Stomach (tissue), 9 donors: ENCODE results near the gene SH3RF3. TPM values are rescaled to one million over a fixed set of nuclear protein-coding genes. Genes with fewer than 3 reads are reported as not detected.

Source experiments
- DNase-seq, 2 donors: peaks; one replicate each; pipeline versions ENCODE4 v3.0.0 to v3.0.0-alpha.2; 2013 to 2019
- H3K27ac ChIP-seq, 5 donors: fragments of 200-600 bp in 4 of 5; sonication (generic) in 4 of 5; one replicate each; pipeline ENCODE4 v1.5.1; 2013 to 2019; ENCODE audit warnings: mild to moderate bottlenecking in 1 of 5, moderate library complexity in 1 of 5
- H3K27me3 ChIP-seq, 3 donors: fragments of 200-600 bp; sonication (generic); one replicate each; pipeline ENCODE4 v1.5.1; 2017 to 2019; ENCODE audit warnings: mixed run types in 1 of 3
- H3K36me3 ChIP-seq, 4 donors: fragments of 200-600 bp; sonication (generic); 1 replicate in 3 of 4; 2 replicates in 1 of 4; pipeline ENCODE4 v1.5.1; 2016 to 2019
- H3K4me1 ChIP-seq, 4 donors: fragments of 200-600 bp; sonication (generic); one replicate each; pipeline ENCODE4 v1.5.1; 2016 to 2019
- H3K4me3 ChIP-seq, 4 donors: fragments of 200-600 bp; sonication (generic) in 3 of 4; one replicate each; pipeline ENCODE4 v1.5.1; 2016 to 2019; ENCODE audit warnings: mild to moderate bottlenecking in 1 of 4
- H3K9me3 ChIP-seq, 4 donors: fragments of 200-600 bp; sonication (generic); one replicate each; pipeline ENCODE4 v1.5.1; 2016 to 2019
- CTCF ChIP-seq, 7 experiments: fragments of 450-650 bp in 4 of 7; fragments of 200-600 bp in 3 of 7; sonication (generic) in 3 of 7; IDR thresholded peaks; one replicate each; pipeline ENCODE4 v1.5.1; 2016 to 2019; ENCODE audit warnings: antibody characterized with exemption in 7 of 7, control low read depth in 2 of 7, mild to moderate bottlenecking in 1 of 7
- EP300 ChIP-seq: sonication (generic); formaldehyde crosslinking; IDR thresholded peaks from one replicate; pipeline ENCODE4 v1.6.1; 2017; ENCODE audit warnings: antibody characterized with exemption
- POLR2A ChIP-seq, 4 donors: fragments of 450-650 bp; IDR thresholded peaks; one replicate each; pipeline ENCODE4 v1.6.1; 2016; ENCODE audit warnings: antibody characterized with exemption in 4 of 4, control low read depth in 2 of 4, mild to moderate bottlenecking in 1 of 4, moderate library complexity in 1 of 4
- POLR2AphosphoS5 ChIP-seq, 3 donors: sonication (generic); formaldehyde crosslinking; IDR thresholded peaks; one replicate each; pipeline ENCODE4 v1.6.1; 2016; ENCODE audit warnings: antibody characterized with exemption in 3 of 3
- WGBS, 5 donors: extraction: QIAGEN DNeasy Blood & Tissue Kit in 3 of 5; methylation state at CpG; one replicate each; pipeline versions ENCODE4 v1.1.5 to v1.1.7; 2013 to 2018; 5-methylcytosine and 5-hydroxymethylcytosine counted together
- intact Hi-C: fragments of 100-400 bp; cut with DNase I; formaldehyde crosslinking; loops from one replicate; pipeline ENCODE4 v1.15.1; 2023; ENCODE audit warnings: low total_unique reads
- polyA plus RNA-seq, 3 donors: library from polyadenylated mRNA; stranded (reverse); fragments of 200-250 nt; gene quantifications; one replicate each; pipeline ENCODE4 v1.2.3, GENCODE V29; 2013
- total RNA-seq, 5 donors: library from RNA; depleted of rRNA; stranded (reverse); fragments of >200 nt; gene quantifications; one replicate each; pipeline versions ENCODE4 v1.1.0 to v1.2.3, GENCODE V29; 2014 to 2016
- donor health status: healthy with polysubstance abuse.
- donor health status: Bipolar disorder and iron deficiency.
- donor health status: healthy.

SH3RF3 gene
- total and polyA plus RNA-seq, 8 donors: 0.87 to 11.1 (median 4.4) TPM

- H3K27me3 ChIP-seq: no peaks in the 10 kb centered on the region
- intact Hi-C loops: no loop called here
- H3K4me1 ChIP-seq: peaks cover 0 to 25% (median 6%) of the 10 kb centered on the region in 4 donors
- TF ChIP-seq CTCF (IDR thresholded peaks at IDR 0.05) (no peak), POLR2A (IDR thresholded peaks at IDR 0.05) (no peak), POLR2AphosphoS5 (IDR thresholded peaks at IDR 0.05) (no peak), EP300 (no peak)
- no peaks in the 10 kb centered on the region for H3K36me3 ChIP-seq
- H3K4me3 ChIP-seq: no peak overlapping the region
- H3K27ac ChIP-seq: no peak overlapping the region
- H3K9me3 ChIP-seq: no peaks in the 10 kb centered on the region
- 91 to 100% (median 96%) methylated on average over 1 to 4 of the region's 4 CpGs for WGBS, 5 donors
- DNase-seq: no peak
These were observed 103.9 kb downstream of the SH3RF3 start for GRCh38 chr2:109232909-109233308.

GRCh38 chr2:109233643-109234042 lies 104.6 kb downstream of the SH3RF3 start:
- 89 to 97% (median 94%) methylated on average over 4 of the region's 4 CpGs for WGBS, 5 donors
- Histone ChIP-seq H3K4me3 (no peak overlapping the region), H3K27ac (no peak overlapping the region), H3K36me3 (no peaks in the 10 kb centered on the region), H3K27me3 (no peaks in the 10 kb centered on the region), H3K9me3 (no peaks in the 10 kb centered on the region), H3K4me1 (peaks cover under 1 to 28% (median 8%) of the 10 kb centered on the region in 4 donors)
- TF ChIP-seq EP300 (no peak), POLR2A (IDR thresholded peaks at IDR 0.05) (no peak), CTCF (IDR thresholded peaks at IDR 0.05) (no peak), POLR2AphosphoS5 (IDR thresholded peaks at IDR 0.05) (no peak)
- intact Hi-C loops: no loop called here
- DNase-seq: no peak

GRCh38 chr2:109234355-109234754 lies 105.3 kb downstream of the SH3RF3 start:
- intact Hi-C loops: no loop called here
- Histone ChIP-seq H3K4me3 (no peak overlapping the region), H3K9me3 (no peaks in the 10 kb centered on the region), H3K4me1 (peaks cover 8 to 29% (median 15%) of the 10 kb centered on the region in 4 donors), H3K27ac (no peak overlapping the region), H3K27me3 (no peaks in the 10 kb centered on the region), H3K36me3 (no peaks in the 10 kb centered on the region)
- no peak for TF ChIP-seq POLR2AphosphoS5 (IDR thresholded peaks at IDR 0.05)
- no peak for TF ChIP-seq POLR2A (IDR thresholded peaks at IDR 0.05)
- no peak for TF ChIP-seq EP300
- no peak for TF ChIP-seq CTCF (IDR thresholded peaks at IDR 0.05)
- DNase-seq: no peak
- 87 to 97% (median 90%) methylated on average over 4 of the region's 4 CpGs for WGBS, 5 donors

GRCh38 chr2:109236147-109236546 lies 107.1 kb downstream of the SH3RF3 start:
- WGBS, 5 donors: 87 to 91% (median 89%) methylated on average over 4 of the region's 4 CpGs
- intact Hi-C loops: no loop called here

More at GRCh38 chr2:109236147-109236546, 107.1 kb downstream of the SH3RF3 start:
- H3K27ac ChIP-seq: no peak overlapping the region
- TF ChIP-seq POLR2AphosphoS5 (IDR thresholded peaks at IDR 0.05) (no peak), CTCF (IDR thresholded peaks at IDR 0.05) (no peak), POLR2A (IDR thresholded peaks at IDR 0.05) (no peak), EP300 (no peak)
- no peak overlapping the region for H3K4me3 ChIP-seq
- no peaks in the 10 kb centered on the region for H3K36me3 ChIP-seq
- H3K4me1 ChIP-seq: peaks cover 8 to 33% (median 14%) of the 10 kb centered on the region in 4 donors
- H3K9me3 ChIP-seq: no peaks in the 10 kb centered on the region
- H3K27me3 ChIP-seq: no peaks in the 10 kb centered on the region
- no peak for DNase-seq
